Measurements from ENCODE around the gene ABHD16B. TPM values are rescaled to one million over a fixed set of nuclear protein-coding genes. Genes with fewer than 3 reads are reported as not detected.
A peak's percentile ranks its signal among the peaks of the same experiment; 100 is the strongest.
"Not testable (repeated sequence)": the region's sequence is repeated elsewhere in the genome, so short reads cannot be mapped to it uniquely, and the experiment has no call there.

Gene ABHD16B
- total RNA-seq, 1 experiment from 2014 or later, result not detected

GRCh38 chr20:63855363-63856097 is 5.8 kb upstream of the ABHD16B start:
- no peak for DNase-seq (ENCODE audit: low read depth)

- DNase-seq (ENCODE audit: low read depth), result no peak
Measured at GRCh38 chr20:63856098-63856511, 5.2 kb upstream of the ABHD16B start.

GRCh38 chr20:63857764-63858392 is 3.4 kb upstream of the ABHD16B start:
- no peak for DNase-seq (ENCODE audit: low read depth)

- DNase-seq (ENCODE audit: low read depth), result peak; percentile 44
Measured at GRCh38 chr20:63858393-63859165, 2.7 kb upstream of the ABHD16B start.

GRCh38 chr20:63859166-63859699 is 2.1 kb upstream of the ABHD16B start:
- no peak for DNase-seq (ENCODE audit: low read depth)

- DNase-seq (ENCODE audit: low read depth), result no peak
Measured at GRCh38 chr20:63860325-63861051, 810 bp upstream of the ABHD16B start.

- no peak for DNase-seq (ENCODE audit: low read depth)
Measured at GRCh38 chr20:63861981-63862901, 943 bp downstream of the ABHD16B start.

GRCh38 chr20:63863021-63863797 is 1.9 kb downstream of the ABHD16B start:
- no peak for DNase-seq (ENCODE audit: low read depth)

- peak; percentile 80 for DNase-seq (ENCODE audit: low read depth)
Measured at GRCh38 chr20:63863798-63864544, 2.7 kb downstream of the ABHD16B start.

- no peak for DNase-seq (ENCODE audit: low read depth)
Measured at GRCh38 chr20:63864545-63864977, 3.3 kb downstream of the ABHD16B start.

- DNase-seq (ENCODE audit: low read depth), result peak; percentile 100
Measured at GRCh38 chr20:63864978-63865640, 3.8 kb downstream of the ABHD16B start, which contains the start of gene TPD52L2. Gene TPD52L2, plus strand, starts transcription at chr20:63865270. Its CDS starts 96 bp downstream, at chr20:63865366.

- not testable (repeated sequence) for DNase-seq (ENCODE audit: low read depth)
Measured at GRCh38 chr20:63867042-63867441, 5.7 kb downstream of the ABHD16B start.

GRCh38 chr20:63868264-63868663 is 7.0 kb downstream of the ABHD16B start:
- no peak for DNase-seq (ENCODE audit: low read depth)

GRCh38 chr20:63873477-63873971 is 12.2 kb downstream of the ABHD16B start:
- DNase-seq (ENCODE audit: low read depth), result peak; percentile 88

- not testable (repeated sequence) for DNase-seq (ENCODE audit: low read depth)
Measured at GRCh38 chr20:63874241-63874640, 12.9 kb downstream of the ABHD16B start.

- DNase-seq (ENCODE audit: low read depth), result no peak
Measured at GRCh38 chr20:63876489-63877036, 15.3 kb downstream of the ABHD16B start.

- no peak for DNase-seq (ENCODE audit: low read depth)
Measured at GRCh38 chr20:63877755-63878470, 16.6 kb downstream of the ABHD16B start.

All from M059J (cell line).